PC-9 (cell line): ENCODE results near the gene SLC5A1. TPM values are rescaled to one million over a fixed set of nuclear protein-coding genes. Genes with fewer than 3 reads are reported as not detected.

Experiments
- BruUV-seq: library from RNA; stranded (reverse); fragments of 400-500 nt; replicated peaks from 2 replicates; lab custom pipeline; 2021; lab: Mats Ljungman, UMichigan
- CTCF ChIA-PET: fragments of 300-600 bp; sonication (Branson Sonifier 250); formaldehyde crosslinking; loops from one replicate; lab custom pipeline; 2022; ENCODE audit warnings: antibody characterized with exemption; lab: Charles Lee
- POLR2A ChIA-PET: fragments of 300-600 bp; sonication (Branson Sonifier 250); formaldehyde crosslinking; loops from one replicate; lab custom pipeline; 2022; ENCODE audit warnings: antibody characterized with exemption; ENCODE audit not compliant: unreplicated experiment; lab: Charles Lee
- DNase-seq, 2 experiments: peaks; one replicate each; pipeline versions ENCODE4 v3.0.0 to v3.0.0-alpha.2; 2015 to 2022; ENCODE audit warnings: mixed read lengths in 1 of 2
- H2AFZ ChIP-seq: fragments of 200-600 bp; sonication (generic); 2 replicates; pipeline ENCODE4 v1.8.1; 2017; ENCODE audit warnings: antibody characterized with exemption
- H3F3A ChIP-seq: fragments of 200-600 bp; sonication (generic); 2 replicates; pipeline ENCODE4 v1.8.1; 2017; ENCODE audit warnings: antibody characterized with exemption, mild to moderate bottlenecking, low read depth; ENCODE audit not compliant: insufficient read depth
- H3K27ac ChIP-seq: fragments of 200-600 bp; sonication (generic); 2 replicates; pipeline ENCODE4 v1.6.1; 2016; ENCODE audit warnings: mixed run types
- H3K27me3 ChIP-seq: fragments of 200-600 bp; sonication (generic); 2 replicates; pipeline ENCODE4 v1.6.1; 2016; ENCODE audit warnings: low read depth, mixed run types; ENCODE audit not compliant: insufficient read depth
- H3K36me3 ChIP-seq: fragments of 200-600 bp; sonication (generic); 2 replicates; pipeline ENCODE4 v1.6.1; 2016; ENCODE audit warnings: low read depth, mixed run types
- H3K4me1 ChIP-seq: fragments of 200-600 bp; sonication (generic); replicated peaks from 2 replicates; pipeline ENCODE4 v1.6.1; 2016; ENCODE audit warnings: mixed run types; ENCODE audit not compliant: insufficient read depth
- H3K4me2 ChIP-seq: fragments of 200-600 bp; sonication (generic); 2 replicates; pipeline ENCODE4 v1.6.1; 2017; ENCODE audit warnings: mixed run types
- H3K4me3 ChIP-seq: fragments of 200-600 bp; sonication (generic); 2 replicates; pipeline ENCODE4 v1.6.1; 2016; ENCODE audit warnings: mixed run types
- H3K79me2 ChIP-seq: fragments of 200-600 bp; sonication (generic); 2 replicates; pipeline ENCODE4 v1.6.1; 2017; ENCODE audit warnings: low read depth, mixed run types
- H3K9me2 ChIP-seq: fragments of 200-600 bp; sonication (generic); 2 replicates; pipeline ENCODE4 v1.8.1; 2017; ENCODE audit warnings: mild to moderate bottlenecking; ENCODE audit not compliant: insufficient read depth
- H3K9me3 ChIP-seq: fragments of 200-600 bp; sonication (generic); 2 replicates; pipeline ENCODE4 v1.8.1; 2016; ENCODE audit warnings: low read depth; ENCODE audit not compliant: insufficient read depth
- H4K20me1 ChIP-seq: fragments of 200-600 bp; sonication (generic); 2 replicates; pipeline ENCODE4 v1.8.1; 2017; ENCODE audit not compliant: insufficient read depth
- EZH2 ChIP-seq: fragments of 200-600 bp; sonication (generic); IDR thresholded peaks from 2 replicates; pipeline ENCODE4 v1.8.0; 2017; ENCODE audit warnings: antibody characterized with exemption, low read depth
- intact Hi-C: fragments of 100-400 bp; cut with micrococcal nuclease; formaldehyde crosslinking; loops from one replicate; pipeline ENCODE4 v1.10.0; 2022; ENCODE audit not compliant: unreplicated experiment
- total RNA-seq: library from RNA; stranded (reverse); gene quantifications from 2 replicates; pipeline ENCODE4 v1.2.3, GENCODE V29; 2021
- TF ChIP-seq, protein P1 (sequence below): fragments of 200-600 bp; sonication (generic); conservative IDR thresholded peaks from 2 replicates; pipeline ENCODE4 v1.6.1; 2017; ENCODE audit warnings: mixed run types, antibody characterized with exemption, mild to moderate bottlenecking, moderate library complexity

SLC5A1 gene
- total RNA-seq, 1 experiment from 2014 or later = not detected

DNA sequence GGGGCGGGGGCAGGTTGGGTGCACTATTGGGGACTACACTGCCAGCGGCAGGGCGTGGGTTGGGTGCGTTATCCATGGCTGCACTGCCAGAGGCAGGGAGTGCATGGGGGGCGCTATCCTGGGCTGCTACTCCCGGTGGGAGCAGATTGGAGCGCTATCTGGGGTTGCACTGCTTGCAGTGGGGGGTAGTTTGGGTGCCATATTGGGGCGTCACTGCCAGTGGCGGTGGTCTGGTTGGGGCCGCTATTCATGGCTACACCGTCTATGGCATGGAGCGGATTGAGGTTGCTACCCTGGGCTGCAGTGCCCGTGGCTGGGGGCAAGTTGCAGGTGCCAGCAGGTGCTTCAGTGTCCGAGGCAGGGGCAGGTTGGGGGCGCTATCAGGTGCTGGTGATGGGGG is 79.8 kb downstream of the SLC5A1 start:
- H3K4me3 ChIP-seq = no peak overlapping the region
- no peak for TF ChIP-seq EZH2
- TF ChIP-seq, protein P1, sequence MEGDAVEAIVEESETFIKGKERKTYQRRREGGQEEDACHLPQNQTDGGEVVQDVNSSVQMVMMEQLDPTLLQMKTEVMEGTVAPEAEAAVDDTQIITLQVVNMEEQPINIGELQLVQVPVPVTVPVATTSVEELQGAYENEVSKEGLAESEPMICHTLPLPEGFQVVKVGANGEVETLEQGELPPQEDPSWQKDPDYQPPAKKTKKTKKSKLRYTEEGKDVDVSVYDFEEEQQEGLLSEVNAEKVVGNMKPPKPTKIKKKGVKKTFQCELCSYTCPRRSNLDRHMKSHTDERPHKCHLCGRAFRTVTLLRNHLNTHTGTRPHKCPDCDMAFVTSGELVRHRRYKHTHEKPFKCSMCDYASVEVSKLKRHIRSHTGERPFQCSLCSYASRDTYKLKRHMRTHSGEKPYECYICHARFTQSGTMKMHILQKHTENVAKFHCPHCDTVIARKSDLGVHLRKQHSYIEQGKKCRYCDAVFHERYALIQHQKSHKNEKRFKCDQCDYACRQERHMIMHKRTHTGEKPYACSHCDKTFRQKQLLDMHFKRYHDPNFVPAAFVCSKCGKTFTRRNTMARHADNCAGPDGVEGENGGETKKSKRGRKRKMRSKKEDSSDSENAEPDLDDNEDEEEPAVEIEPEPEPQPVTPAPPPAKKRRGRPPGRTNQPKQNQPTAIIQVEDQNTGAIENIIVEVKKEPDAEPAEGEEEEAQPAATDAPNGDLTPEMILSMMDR = no peak
- no peaks in the 10 kb centered on the region for H3K36me3 ChIP-seq
- no peak overlapping the region for H3K27ac ChIP-seq
- no peak overlapping the region for H3K4me2 ChIP-seq
- no peaks in the 10 kb centered on the region for H3K79me2 ChIP-seq
- CTCF ChIA-PET = no interaction called here
- peaks cover 44% of the 10 kb centered on the region for H3K27me3 ChIP-seq
- POLR2A ChIA-PET = no interaction called here
- H4K20me1 ChIP-seq = no peaks in the 10 kb centered on the region
- no peak for DNase-seq
- no TSS peak for BruUV-seq
- no peaks in the 10 kb centered on the region for H3K4me1 ChIP-seq
- no peak overlapping the region for H2AFZ ChIP-seq
- no peaks in the 10 kb centered on the region for H3K9me3 ChIP-seq
- H3K9me2 ChIP-seq = no peaks in the 10 kb centered on the region
- no peaks in the 10 kb centered on the region for H3F3A ChIP-seq
- intact Hi-C loops = no loop called here

DNA sequence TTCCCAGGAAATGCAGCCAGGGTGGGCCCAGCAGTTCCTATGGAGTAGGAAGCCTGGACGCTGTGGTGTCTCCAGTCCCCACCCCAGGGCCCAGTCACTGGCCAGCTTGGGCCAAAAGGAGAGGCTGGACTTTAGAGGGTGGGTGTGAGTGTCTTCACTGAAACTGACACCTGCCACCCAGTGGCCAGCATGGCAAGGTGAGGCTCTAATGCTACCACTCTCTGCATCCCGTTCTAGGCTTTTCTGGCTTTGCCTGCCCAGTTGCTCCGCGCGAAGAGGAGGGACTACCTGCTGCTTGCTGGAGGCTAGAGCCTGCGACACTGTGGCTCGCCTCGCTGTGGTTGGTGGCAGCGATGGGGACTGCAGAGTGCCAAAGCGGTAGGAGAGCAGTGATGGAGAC is 80.6 kb downstream of the SLC5A1 start:
- H2AFZ ChIP-seq = no peak overlapping the region
- no peaks in the 10 kb centered on the region for H3K9me2 ChIP-seq
- H3K36me3 ChIP-seq = no peaks in the 10 kb centered on the region
- ChIA-PET POLR2A (no interaction called here), CTCF (no interaction called here)
- H3K27ac ChIP-seq = no peak overlapping the region
- H3K9me3 ChIP-seq = no peaks in the 10 kb centered on the region
- no TSS peak for BruUV-seq
- no peaks in the 10 kb centered on the region for H4K20me1 ChIP-seq
- no peak for TF ChIP-seq EZH2
- TF ChIP-seq, protein P1 = 0 out of 2 replicates have a peak, but pooled peaks have one; percentile 29
- H3F3A ChIP-seq = no peaks in the 10 kb centered on the region
- no peak overlapping the region for H3K4me3 ChIP-seq
- no peaks in the 10 kb centered on the region for H3K79me2 ChIP-seq
- no peak overlapping the region for H3K4me2 ChIP-seq
- no peaks in the 10 kb centered on the region for H3K4me1 ChIP-seq
- intact Hi-C loops = no loop called here
- no peak for DNase-seq
- peaks cover 38% of the 10 kb centered on the region for H3K27me3 ChIP-seq

DNA sequence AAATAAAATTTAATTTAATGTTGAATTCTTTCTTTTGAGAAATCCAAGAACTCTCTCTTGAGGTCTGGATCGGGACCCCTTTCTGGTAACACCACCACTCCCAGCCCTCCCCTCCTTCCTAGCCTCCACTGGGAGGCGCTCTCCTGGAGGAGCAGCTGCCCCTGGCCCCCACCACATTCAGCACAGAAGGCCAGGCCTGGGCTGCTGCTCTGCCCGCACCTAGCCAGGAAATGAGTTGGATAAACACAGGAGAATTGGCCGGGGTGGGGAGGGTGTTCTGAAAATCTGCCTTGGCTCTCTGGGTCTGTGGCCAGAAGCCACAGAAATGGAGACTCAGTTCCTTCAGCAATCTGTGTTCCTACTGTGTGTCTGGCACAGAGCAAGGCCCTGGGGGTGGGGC is 84.8 kb downstream of the SLC5A1 start:
- no peaks in the 10 kb centered on the region for H3K4me1 ChIP-seq
- no peaks in the 10 kb centered on the region for H3K36me3 ChIP-seq
- H2AFZ ChIP-seq = no peak overlapping the region
- no peaks in the 10 kb centered on the region for H3K9me2 ChIP-seq
- no peak overlapping the region for H3K4me3 ChIP-seq
- intact Hi-C loops = no loop called here
- TF ChIP-seq EZH2 = no peak
- TF ChIP-seq, protein P1 = no peak
- ChIA-PET POLR2A (no interaction called here), CTCF (no interaction called here)
- no peaks in the 10 kb centered on the region for H4K20me1 ChIP-seq
- no peaks in the 10 kb centered on the region for H3F3A ChIP-seq
- DNase-seq = no peak
- peaks cover 13% of the 10 kb centered on the region; the same call in 1 of the 2 replicates for H3K27me3 ChIP-seq
- no peak overlapping the region for H3K4me2 ChIP-seq
- no peaks in the 10 kb centered on the region for H3K9me3 ChIP-seq
- H3K27ac ChIP-seq = no peak overlapping the region
- H3K79me2 ChIP-seq = no peaks in the 10 kb centered on the region
- BruUV-seq = no TSS peak
